KOPT-K1 (cell line): ENCODE data around the gene WWOX.

Experiments
- H3K27ac ChIP-seq: fragments of 200-600 bp; sonication (generic); 2 replicates; pipeline ENCODE4 v1.5.1; 2016; ENCODE audit warnings: antibody characterized with exemption, mild to moderate bottlenecking, low read depth, low read length; ENCODE audit not compliant: poor library complexity, severe bottlenecking
- H3K36me3 ChIP-seq: fragments of 200-600 bp; sonication (generic); 2 replicates; pipeline ENCODE4 v1.5.1; 2017; ENCODE audit warnings: antibody characterized with exemption, mild to moderate bottlenecking, low read length, moderate library complexity; ENCODE audit not compliant: insufficient read depth
- H3K9me3 ChIP-seq: fragments of 200-600 bp; sonication (generic); 2 replicates; pipeline ENCODE4 v1.5.1; 2017; ENCODE audit warnings: antibody characterized with exemption, low read length, mild to moderate bottlenecking; ENCODE audit not compliant: insufficient read depth, poor library complexity, severe bottlenecking

The WWOX gene

GRCh38 chr16:78348886-78349285, 249.4 kb downstream of the WWOX start:
- no peak overlapping the region for H3K27ac ChIP-seq
- H3K36me3 ChIP-seq: no peaks in the 10 kb centered on the region
- no peaks in the 10 kb centered on the region for H3K9me3 ChIP-seq

DNA sequence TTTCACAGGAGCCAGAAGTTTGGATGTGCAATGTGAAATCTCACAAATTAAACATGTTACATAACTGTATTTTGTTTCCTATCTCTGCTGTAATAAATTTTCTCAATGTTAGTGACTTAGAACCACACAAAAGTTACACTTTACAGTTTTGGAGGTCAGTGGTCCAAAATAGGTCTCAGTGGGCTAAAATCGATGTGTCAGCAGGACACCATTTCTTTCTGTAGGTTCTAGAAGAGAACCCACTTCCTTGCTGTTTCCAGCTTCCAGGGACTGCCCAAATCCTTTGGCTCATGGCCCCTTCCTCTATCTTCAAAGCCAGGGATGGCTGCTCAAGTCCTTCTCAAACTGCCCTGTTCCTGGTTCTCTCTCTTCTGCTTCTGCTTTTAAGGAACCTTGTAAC, 252.7 kb downstream of the WWOX start:
- no peak overlapping the region for H3K27ac ChIP-seq

DNA sequence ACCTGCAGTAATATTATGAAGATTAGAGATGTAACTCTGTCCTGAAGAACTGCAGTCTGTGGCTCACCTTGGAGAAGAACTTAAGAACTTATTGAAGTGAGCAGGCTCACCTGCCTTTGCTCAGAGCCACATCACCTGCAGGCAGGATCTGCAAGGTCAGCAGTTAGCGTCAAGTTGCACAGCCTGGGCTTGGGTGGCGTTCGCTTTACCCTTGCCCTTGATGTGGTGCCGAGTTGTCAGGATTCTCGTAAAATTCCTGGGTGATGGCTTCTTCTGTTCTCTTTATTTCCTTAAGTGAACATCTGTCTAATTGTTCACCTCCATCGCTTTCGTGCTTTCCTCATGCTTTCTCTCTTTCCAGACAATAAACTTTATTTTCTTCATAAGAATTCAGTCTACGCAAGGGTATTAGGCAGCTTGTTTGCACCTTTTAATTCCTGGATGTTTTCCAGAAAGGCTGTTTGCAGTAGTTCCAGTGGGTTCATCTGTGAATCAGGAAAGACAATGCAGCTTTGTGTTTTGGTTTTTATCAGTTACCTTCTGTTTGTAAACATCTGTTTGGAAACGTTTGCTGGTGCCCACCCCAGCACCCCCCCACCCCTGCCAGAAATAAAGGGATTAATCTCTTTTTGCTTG, 254.3 kb downstream of the WWOX start:
- Histone ChIP-seq H3K27ac (no peak overlapping the region), H3K9me3 (no peaks in the 10 kb centered on the region), H3K36me3 (no peaks in the 10 kb centered on the region)

More for the DNA sequence above, 252.7 kb downstream of the WWOX start:
- Histone ChIP-seq H3K9me3 (no peaks in the 10 kb centered on the region), H3K36me3 (no peaks in the 10 kb centered on the region)

- Histone ChIP-seq H3K27ac (no peak overlapping the region), H3K9me3 (no peaks in the 10 kb centered on the region), H3K36me3 (no peaks in the 10 kb centered on the region)
These were observed 263.2 kb downstream of the WWOX start for GRCh38 chr16:78362524-78363135.

- no peaks in the 10 kb centered on the region for H3K36me3 ChIP-seq
- H3K27ac ChIP-seq: no peak overlapping the region
- no peaks in the 10 kb centered on the region for H3K9me3 ChIP-seq
These were observed 264.5 kb downstream of the WWOX start for GRCh38 chr16:78363843-78364555.

DNA sequence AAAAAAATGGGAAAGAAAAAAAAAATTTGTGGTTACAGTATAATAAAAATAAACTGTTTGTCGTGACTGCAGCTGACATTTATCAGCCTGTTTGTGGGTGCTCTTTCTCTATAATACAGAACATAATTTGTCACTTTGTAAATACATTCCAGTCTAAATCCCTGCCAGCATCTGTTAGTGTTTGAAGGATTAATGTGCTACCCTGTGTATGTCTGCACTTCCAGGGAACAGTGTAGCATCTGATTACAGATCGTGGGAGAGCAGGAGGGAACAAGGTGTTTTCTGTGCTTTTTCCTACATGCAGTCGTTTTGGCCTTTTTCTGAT, 265.1 kb downstream of the WWOX start:
- H3K36me3 ChIP-seq: no peaks in the 10 kb centered on the region
- H3K9me3 ChIP-seq: no peaks in the 10 kb centered on the region
- no peak overlapping the region for H3K27ac ChIP-seq

DNA sequence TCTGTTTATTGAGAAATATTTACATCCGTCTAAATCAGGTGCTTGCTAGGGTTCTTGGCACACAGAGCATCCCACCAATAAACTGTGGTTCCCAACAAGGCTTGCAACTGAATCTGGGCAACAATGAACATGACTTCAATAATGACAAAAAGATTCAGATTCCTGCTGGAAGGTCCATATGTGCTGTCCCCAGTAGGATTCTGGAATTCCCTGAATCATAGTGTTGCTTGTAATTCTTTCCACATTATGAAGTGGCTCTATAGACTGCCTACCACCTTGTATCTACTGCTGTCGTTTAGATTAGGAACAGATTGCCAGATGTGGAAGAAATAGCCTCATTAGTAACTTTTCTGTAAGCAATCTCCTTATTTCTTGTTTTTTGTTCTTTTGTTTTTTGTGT, 265.9 kb downstream of the WWOX start:
- H3K27ac ChIP-seq: no peak overlapping the region
- no peaks in the 10 kb centered on the region for H3K9me3 ChIP-seq
- H3K36me3 ChIP-seq: no peaks in the 10 kb centered on the region

DNA sequence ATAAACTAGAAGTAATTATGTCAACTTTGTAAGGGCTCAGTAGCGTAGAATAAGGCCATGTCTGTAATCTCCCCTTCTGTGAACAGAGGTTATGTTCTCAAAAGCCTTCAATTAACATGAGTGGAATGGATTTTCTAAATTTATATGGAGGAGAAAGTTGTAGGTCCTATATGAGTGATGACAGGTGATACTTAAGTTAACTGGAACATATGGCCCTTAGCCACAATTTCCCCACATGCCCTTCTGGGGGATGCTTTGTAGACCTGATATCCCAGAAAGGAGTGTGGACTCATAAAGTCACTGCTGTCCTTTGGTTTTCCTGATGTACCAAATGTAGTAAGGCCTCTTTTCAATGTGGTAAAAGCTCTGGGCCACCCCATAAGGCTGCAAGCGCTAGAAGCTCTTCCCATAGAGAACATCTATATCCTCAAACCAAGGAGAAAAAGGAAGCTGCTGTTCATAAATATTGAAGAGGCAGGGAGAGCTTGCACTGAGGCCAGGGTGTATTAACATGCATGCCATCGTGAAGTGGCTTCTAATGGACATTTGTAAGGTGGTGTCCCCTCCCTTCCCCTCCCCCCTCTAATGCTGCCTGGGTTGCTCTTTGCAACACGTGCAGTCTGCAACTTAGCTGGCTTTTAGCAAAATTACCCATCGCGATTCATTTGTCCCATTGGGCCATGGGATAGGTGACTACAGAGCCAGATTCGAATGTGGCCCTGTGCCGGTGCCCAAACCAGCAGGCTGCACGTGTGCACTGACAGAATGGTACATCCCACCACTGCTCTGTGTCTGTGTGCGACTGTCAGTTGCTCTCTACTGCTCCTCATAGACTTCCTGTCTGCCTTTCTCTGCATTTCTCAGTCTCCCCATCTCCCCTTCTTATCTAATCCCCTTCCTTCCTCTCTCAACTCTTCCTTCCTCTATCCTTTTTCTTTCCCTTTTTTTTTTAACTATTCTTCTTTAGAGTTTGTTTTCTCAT, 269.0 kb downstream of the WWOX start:
- Histone ChIP-seq H3K27ac (no peak overlapping the region), H3K9me3 (no peaks in the 10 kb centered on the region), H3K36me3 (no peaks in the 10 kb centered on the region)

- Histone ChIP-seq H3K27ac (peak overlapping the region; percentile 27), H3K36me3 (no peaks in the 10 kb centered on the region), H3K9me3 (no peaks in the 10 kb centered on the region)
These were observed 272.8 kb downstream of the WWOX start for GRCh38 chr16:78372277-78372676.

DNA sequence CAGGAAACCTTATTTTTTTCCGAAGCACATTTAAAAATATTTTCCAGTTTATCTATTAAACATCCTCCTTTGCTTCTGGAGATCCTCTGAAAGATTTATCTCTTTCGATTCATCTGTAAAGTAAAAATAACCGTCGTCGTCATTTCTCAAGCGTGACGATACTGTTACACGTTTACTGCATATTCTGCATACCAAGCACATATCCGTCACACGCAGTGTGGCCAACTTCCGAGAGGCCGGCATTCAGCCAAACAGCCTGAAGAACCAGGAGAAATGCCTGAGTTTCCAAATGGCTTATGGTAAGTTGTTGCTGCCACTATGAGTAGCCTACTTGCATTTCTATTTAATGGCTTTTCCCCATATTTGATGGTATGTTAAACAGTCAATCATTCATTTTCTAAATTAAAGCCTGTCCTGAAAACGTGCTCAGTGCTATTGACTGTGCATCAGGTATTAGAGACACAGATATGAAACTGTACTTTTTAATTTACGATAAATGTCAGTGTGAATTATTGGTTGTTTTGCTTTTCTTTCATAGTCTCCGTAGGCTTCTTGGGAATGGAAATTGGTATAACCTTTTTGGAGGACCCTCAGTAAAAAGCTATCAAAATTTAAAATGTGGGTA, 275.7 kb downstream of the WWOX start:
- no peak overlapping the region for H3K27ac ChIP-seq
- H3K36me3 ChIP-seq: no peaks in the 10 kb centered on the region
- no peaks in the 10 kb centered on the region for H3K9me3 ChIP-seq

GRCh38 chr16:78376452-78376851, 277.0 kb downstream of the WWOX start:
- no peaks in the 10 kb centered on the region for H3K9me3 ChIP-seq
- no peak overlapping the region for H3K27ac ChIP-seq
- H3K36me3 ChIP-seq: no peaks in the 10 kb centered on the region

- no peaks in the 10 kb centered on the region for H3K36me3 ChIP-seq
- H3K9me3 ChIP-seq: no peaks in the 10 kb centered on the region
- no peak overlapping the region for H3K27ac ChIP-seq
These were observed 277.9 kb downstream of the WWOX start for GRCh38 chr16:78377312-78377711.

- no peak overlapping the region for H3K27ac ChIP-seq
- no peaks in the 10 kb centered on the region for H3K36me3 ChIP-seq
- no peaks in the 10 kb centered on the region for H3K9me3 ChIP-seq
These were observed 281.6 kb downstream of the WWOX start for GRCh38 chr16:78381060-78381459.

DNA sequence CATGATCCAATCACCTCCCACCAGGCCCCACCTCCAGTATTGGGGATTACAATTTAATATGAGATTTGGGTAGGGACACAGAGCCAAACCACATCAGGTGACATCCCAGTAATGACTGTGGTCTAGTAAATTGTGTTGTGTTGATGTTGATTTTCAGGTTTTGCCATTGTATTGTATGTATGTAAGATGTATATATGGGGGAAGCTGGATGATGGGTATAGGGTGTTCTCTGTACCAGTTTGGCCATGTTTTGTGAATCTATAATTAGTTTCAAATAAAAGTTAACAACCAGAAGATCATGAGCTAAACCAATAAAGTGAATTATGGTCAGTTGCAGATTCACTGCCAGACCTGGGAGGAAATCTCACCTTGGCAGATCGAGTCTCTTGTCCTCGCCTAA, 283.7 kb downstream of the WWOX start:
- Histone ChIP-seq H3K9me3 (no peaks in the 10 kb centered on the region), H3K27ac (no peak overlapping the region), H3K36me3 (no peaks in the 10 kb centered on the region; the same call in 1 of the 2 replicates)
